ENCODE results near the gene TNXB. TPM values are rescaled to one million over a fixed set of nuclear protein-coding genes. Genes with fewer than 3 reads are reported as not detected.

Gene TNXB
- total RNA-seq, 1 donor from 2014 or later: 2.4 TPM

- FAIRE-seq (no peak), DNase-seq (ENCODE audit: low read depth) (no peak)
- H3K4me3 ChIP-seq (ENCODE audit: low read depth, low read length): no peak overlapping the region
- H3K27me3 ChIP-seq (ENCODE audit: control insufficient read depth, insufficient read depth, low read length): peaks cover 22% of the 10 kb centered on the region
- TF ChIP-seq CTCF (IDR thresholded peaks at IDR 0.05; ENCODE audit: insufficient read depth, low read length, severe bottlenecking): no peak
- H3K36me3 ChIP-seq (ENCODE audit: control insufficient read depth, insufficient read depth, low read length): no peaks in the 10 kb centered on the region
These were observed 16.2 kb downstream of the TNXB start for GRCh38 chr6:32092760-32093497.

- Histone ChIP-seq H3K27me3 (ENCODE audit: control insufficient read depth, insufficient read depth, low read length) (peaks cover 3% of the 10 kb centered on the region), H3K36me3 (ENCODE audit: control insufficient read depth, insufficient read depth, low read length) (no peaks in the 10 kb centered on the region), H3K4me3 (ENCODE audit: low read depth, low read length) (no peak overlapping the region)
- no peak for TF ChIP-seq CTCF (IDR thresholded peaks at IDR 0.05; ENCODE audit: insufficient read depth, low read length, severe bottlenecking)
- no peak for FAIRE-seq
- no peak for DNase-seq (ENCODE audit: low read depth)
These were observed 19.9 kb downstream of the TNXB start for GRCh38 chr6:32089082-32089828.

- no peak for DNase-seq (ENCODE audit: low read depth)
- FAIRE-seq: no peak
- no peaks in the 10 kb centered on the region for H3K36me3 ChIP-seq (ENCODE audit: control insufficient read depth, insufficient read depth, low read length)
- no peak for TF ChIP-seq CTCF (IDR thresholded peaks at IDR 0.05; ENCODE audit: insufficient read depth, low read length, severe bottlenecking)
- no peak overlapping the region for H3K4me3 ChIP-seq (ENCODE audit: low read depth, low read length)
- H3K27me3 ChIP-seq (ENCODE audit: control insufficient read depth, insufficient read depth, low read length): peaks cover 3% of the 10 kb centered on the region
These were observed 20.6 kb downstream of the TNXB start for GRCh38 chr6:32088487-32089049.

- peak; percentile 77 for TF ChIP-seq CTCF (IDR thresholded peaks at IDR 0.05; ENCODE audit: insufficient read depth, low read length, severe bottlenecking)
- DNase-seq (ENCODE audit: low read depth) (peak; percentile 55), FAIRE-seq (no peak)
- H3K27me3 ChIP-seq (ENCODE audit: control insufficient read depth, insufficient read depth, low read length): peaks cover 3% of the 10 kb centered on the region
- no peaks in the 10 kb centered on the region for H3K36me3 ChIP-seq (ENCODE audit: control insufficient read depth, insufficient read depth, low read length)
- H3K4me3 ChIP-seq (ENCODE audit: low read depth, low read length): no peak overlapping the region
These were observed 21.3 kb downstream of the TNXB start for GRCh38 chr6:32087574-32088486.

- H3K4me3 ChIP-seq (ENCODE audit: low read depth, low read length): no peak overlapping the region
- TF ChIP-seq CTCF (IDR thresholded peaks at IDR 0.05; ENCODE audit: insufficient read depth, low read length, severe bottlenecking): peak; percentile 10
- no peaks in the 10 kb centered on the region for H3K36me3 ChIP-seq (ENCODE audit: control insufficient read depth, insufficient read depth, low read length)
- DNase-seq (ENCODE audit: low read depth): no peak
- no peak for FAIRE-seq
- peaks cover 3% of the 10 kb centered on the region for H3K27me3 ChIP-seq (ENCODE audit: control insufficient read depth, insufficient read depth, low read length)
These were observed 22.2 kb downstream of the TNXB start for GRCh38 chr6:32086661-32087573.
